ENCODE results near the gene PGA5.
"Not testable (repeated sequence)": the region's sequence is repeated elsewhere in the genome, so short reads cannot be mapped to it uniquely, and the experiment has no call there.

PGA5 gene

DNA sequence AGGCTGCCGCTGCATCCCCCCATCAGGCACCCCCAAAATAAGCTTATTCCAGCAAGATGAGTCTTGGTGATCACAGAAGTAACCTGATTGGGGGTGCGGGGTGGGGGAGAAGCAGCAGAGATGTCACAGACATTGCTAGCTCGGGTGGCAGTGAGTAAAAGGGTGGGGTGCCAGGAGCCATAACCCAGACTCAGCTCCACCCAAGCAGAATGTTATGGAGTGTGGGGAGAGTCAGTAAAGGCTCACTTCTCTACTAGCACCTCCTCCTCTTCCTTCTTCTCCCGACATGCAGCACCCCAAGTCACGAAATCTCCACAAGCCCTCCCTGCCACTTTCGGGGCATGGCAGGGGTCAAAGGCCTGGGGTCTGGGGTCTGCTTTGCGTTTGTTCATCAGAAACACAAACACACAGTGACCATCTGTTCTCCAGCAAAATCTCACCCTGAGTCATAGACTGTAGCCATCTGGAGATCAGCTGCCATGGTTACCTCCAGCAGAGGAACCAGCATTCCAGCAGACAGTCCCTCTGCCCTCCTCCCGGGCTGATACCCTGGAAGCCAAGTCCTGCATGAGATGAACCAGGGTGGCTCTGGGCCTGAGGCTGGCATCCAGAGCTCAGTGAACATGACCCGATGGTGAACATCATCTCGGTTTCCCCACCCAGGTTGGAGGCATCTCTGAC, 14.4 kb upstream of the PGA5 start:
- not testable (repeated sequence) for DNase-seq (ENCODE audit: low read depth)

DNA sequence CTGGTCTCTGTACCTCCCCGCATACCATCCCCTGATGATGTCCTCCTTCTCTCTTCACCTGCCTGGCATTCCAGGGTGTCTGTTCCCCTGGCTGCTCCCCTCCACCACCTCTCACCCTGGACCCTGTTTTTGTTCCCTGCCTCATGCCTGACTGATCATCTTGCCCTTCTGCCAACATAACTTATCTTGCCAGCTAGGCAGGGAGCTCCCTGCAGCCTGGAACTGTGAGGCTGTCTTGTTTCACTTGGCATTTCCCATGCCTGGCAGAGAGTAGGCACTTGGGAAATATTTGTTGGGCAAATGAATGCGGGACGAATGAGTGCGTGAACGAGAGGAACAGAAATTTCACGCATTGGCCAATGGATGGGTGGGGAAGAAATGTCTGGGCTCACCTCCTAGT, 11.5 kb upstream of the PGA5 start:
- DNase-seq (ENCODE audit: low read depth): not testable (repeated sequence)

DNA sequence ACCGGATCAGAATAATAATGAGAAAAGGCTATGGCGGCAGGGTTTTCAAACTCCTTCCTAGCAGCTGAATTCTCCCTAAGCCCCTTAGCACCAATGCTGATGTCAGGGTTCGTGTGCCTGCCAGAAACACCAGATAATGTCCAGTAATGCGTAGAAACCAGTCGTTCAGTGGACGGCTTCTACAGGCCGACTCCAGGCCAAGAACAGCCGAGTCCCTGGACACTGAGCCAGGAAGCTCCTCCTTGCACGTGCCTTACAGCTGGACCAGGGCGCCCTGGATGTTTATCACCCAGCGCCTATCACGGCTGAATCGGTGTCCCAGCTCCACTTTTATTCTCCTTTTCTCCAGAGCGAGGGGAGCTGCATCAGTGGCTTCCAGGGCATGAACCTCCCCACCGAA, 9.9 kb upstream of the PGA5 start:
- DNase-seq (ENCODE audit: low read depth): not testable (repeated sequence)

DNA sequence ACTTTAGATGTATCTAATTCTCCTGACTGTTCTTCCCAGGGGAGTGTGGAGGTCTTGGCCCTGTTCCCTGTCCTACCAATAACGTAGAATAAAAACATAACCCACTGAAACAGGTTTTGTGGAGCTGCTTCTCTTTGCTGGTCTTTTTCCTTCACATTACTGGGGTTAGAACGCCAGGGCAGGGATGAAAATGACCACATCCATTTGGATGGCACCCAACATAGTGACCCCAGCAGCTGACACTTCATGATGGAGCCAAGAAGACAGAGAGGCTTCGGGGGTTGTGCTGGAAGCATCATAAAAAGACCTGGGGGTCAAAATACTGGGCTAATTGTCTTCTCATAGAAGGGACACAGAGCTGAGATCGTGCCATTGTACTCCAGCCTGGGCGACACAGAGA, 9.4 kb upstream of the PGA5 start:
- DNase-seq (ENCODE audit: low read depth): not testable (repeated sequence)

DNA sequence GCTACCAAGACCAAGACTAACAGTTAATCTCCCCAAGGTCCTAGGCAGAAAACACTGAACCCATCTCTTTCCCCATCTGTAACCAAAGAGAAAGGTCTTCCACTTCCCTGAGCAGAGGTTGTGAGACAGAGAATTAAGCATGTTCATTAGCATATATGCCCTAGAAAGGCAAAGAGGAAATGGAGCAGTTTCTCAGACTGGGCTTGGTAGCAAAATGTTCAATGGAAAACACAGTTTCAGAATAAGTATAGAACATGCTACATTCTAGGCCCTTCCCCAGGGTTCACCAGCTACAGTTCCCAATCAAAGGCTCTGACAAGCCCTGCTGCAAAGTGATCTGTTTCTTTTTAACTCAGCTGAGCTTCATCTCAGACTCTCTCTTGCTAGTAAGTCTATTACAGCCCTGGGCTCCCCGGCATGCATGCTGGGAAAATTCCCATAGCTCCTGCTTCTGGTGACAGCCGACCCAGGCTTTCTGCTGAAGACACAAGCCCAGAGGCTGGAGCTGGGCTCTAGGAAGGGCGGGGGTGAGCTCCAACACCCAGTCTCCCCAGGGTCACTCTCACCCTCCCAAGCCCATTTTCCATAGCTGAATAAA, 8.3 kb upstream of the PGA5 start:
- not testable (repeated sequence) for DNase-seq (ENCODE audit: low read depth)

DNA sequence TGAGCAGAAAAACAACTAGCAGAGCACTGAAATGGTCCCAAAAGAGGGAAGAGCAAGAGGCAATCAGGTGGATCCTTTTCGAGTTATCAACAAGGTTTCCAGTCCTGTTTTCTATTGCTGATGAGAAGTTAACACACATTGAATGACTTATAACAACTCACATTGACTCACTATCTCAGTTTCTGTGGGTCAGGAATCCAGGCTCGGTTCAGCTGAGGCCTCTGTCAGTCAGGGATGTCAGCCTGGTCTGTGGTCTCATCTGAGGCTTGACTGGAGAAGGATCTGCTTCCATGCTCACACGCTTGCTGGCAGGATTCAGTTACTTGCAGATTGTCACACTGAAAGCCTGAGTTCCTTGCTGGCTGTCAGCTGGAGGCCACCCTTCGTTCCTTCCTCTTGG, 3.8 kb upstream of the PGA5 start:
- not testable (repeated sequence) for DNase-seq (ENCODE audit: low read depth)

DNA sequence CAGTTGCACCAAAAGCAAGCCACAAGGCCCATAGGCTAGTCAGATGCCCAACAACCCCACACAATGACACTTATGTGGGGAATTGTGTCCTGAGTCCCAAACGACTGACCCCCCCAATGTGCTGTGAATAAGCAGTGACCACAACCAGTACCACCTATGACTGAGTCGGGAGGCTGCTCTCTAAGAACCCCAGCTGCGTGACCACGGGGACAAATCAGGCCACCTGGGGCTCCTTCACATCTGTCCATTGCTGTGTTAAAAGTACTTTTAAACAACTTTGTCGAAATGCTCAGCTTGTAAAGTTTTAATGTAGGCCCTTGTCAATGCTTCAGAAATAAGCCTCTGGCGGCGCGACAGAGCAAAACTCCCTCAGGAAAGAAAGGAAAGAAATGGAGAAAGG, 687 bp upstream of the PGA5 start:
- not testable (repeated sequence) for DNase-seq (ENCODE audit: low read depth)

DNA sequence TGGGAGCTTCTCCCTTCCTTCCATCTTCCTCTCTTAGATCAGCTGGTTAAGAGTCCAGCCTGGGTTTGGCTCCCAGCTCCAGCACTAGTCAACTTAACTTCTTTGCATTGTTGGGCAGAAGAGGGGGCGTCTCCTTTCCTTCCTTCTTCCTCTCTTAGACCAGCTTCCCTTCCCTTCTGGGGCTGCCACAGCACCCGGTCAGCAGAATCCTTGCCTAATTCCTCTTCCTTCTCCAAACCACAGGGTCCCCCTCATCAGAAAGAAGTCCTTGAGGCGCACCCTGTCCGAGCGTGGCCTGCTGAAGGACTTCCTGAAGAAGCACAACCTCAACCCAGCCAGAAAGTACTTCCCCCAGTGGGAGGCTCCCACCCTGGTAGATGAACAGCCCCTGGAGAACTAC, 551 bp downstream of the PGA5 start:
- not testable (repeated sequence) for DNase-seq (ENCODE audit: low read depth)

DNA sequence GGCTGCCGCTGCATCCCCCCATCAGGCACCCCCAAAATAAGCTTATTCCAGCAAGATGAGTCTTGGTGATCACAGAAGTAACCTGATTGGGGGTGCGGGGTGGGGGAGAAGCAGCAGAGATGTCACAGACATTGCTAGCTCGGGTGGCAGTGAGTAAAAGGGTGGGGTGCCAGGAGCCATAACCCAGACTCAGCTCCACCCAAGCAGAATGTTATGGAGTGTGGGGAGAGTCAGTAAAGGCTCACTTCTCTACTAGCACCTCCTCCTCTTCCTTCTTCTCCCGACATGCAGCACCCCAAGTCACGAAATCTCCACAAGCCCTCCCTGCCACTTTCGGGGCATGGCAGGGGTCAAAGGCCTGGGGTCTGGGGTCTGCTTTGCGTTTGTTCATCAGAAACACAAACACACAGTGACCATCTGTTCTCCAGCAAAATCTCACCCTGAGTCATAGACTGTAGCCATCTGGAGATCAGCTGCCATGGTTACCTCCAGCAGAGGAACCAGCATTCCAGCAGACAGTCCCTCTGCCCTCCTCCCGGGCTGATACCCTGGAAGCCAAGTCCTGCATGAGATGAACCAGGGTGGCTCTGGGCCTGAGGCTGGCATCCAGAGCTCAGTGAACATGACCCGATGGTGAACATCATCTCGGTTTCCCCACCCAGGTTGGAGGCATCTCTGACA, 4.4 kb downstream of the PGA5 start:
- not testable (repeated sequence) for DNase-seq (ENCODE audit: low read depth)

DNA sequence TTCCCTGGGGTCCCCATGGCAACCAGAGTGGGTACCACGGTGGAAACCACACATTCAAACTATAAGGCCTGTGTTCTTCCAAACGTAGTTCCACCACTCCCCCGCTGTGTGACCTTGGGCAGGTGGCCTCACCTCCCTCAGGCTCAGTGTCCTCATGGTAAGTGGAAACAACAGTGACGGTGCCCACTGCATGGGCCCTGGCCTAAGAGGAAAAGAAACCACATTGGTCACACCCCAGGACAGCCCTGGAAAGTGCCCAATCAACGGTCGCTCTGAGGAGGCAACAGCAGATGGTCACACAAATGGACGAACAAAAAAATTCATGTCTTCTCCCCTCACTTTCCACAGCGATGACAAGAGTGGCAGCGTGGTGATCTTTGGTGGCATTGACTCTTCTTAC, 7.1 kb downstream of the PGA5 start:
- not testable (repeated sequence) for DNase-seq (ENCODE audit: low read depth)

DNA sequence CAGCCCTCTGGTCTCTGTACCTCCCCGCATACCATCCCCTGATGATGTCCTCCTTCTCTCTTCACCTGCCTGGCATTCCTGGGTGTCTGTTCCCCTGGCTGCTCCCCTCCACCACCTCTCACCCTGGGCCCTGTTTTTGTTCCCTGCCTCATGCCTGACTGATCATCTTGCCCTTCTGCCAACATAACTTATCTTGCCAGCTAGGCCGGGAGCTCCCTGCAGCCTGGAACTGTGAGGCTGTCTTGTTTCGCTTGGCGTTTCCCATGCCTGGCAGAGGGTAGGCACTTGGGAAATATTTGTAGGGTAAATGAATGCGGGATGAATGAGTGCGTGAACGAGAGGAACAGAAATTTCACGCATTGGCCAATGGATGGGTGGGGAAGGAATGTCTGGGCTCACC, 8.2 kb downstream of the PGA5 start:
- DNase-seq (ENCODE audit: low read depth): not testable (repeated sequence)

DNA sequence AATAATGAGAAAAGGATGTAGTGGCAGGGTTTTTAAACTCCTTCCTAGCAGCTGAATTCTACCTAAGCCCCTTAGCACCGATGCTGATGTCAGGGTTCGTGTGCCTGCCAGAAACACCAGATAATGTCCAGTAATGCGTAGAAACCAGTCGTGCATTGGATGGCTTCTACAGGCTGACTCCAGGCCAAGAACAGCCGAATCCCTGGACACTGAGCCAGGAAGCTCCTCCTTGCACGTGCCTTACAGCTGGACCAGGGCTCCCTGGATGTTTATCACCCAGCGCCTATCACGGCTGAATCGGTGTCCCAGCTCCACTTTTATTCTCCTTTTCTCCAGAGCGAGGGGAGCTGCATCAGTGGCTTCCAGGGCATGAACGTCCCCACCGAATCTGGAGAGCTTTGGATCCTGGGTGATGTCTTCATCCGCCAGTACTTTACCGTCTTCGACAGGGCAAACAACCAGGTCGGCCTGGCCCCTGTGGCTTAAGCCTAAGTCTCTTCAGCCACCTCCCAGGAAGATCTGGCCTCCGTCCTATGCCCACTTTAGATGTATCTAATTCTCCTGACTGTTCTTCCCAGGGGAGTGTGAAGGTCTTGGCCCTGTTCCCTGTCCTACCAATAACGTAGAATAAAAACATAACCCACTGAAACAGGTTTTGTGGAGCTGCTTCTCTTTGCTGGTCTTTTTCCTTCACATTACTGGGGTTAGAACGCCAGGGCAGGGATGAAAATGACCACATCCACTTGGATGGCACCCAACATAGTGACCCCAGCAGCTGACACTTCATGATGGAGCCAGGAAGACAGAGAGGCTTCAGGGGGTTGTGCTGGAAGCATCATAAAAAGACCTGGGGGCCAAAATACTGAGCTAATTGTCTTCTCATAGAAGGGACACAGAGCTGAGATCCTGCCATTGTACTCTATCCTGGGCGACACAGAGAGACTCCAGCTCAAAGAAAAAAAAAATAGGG, 10.1 kb downstream of the PGA5 start:
- DNase-seq (ENCODE audit: low read depth): not testable (repeated sequence)

DNA sequence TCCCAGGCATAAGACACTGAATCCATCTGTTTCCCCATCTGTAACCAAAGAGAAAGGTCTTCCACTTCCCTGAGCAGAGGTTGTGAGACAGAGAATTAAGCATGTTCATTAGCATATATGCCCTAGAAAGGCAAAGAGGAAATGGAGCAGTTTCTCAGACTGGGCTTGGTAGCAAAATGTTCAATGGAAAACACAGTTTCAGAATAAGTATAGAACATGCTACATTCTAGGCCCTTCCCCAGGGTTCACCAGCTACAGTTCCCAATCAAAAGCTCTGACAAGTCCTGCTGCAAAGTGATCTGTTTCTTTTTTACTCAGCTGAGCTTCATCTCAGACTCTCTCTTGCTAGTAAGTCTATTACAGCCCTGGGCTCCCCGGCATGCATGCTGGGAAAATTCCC, 11.4 kb downstream of the PGA5 start:
- DNase-seq (ENCODE audit: low read depth): not testable (repeated sequence)

DNA sequence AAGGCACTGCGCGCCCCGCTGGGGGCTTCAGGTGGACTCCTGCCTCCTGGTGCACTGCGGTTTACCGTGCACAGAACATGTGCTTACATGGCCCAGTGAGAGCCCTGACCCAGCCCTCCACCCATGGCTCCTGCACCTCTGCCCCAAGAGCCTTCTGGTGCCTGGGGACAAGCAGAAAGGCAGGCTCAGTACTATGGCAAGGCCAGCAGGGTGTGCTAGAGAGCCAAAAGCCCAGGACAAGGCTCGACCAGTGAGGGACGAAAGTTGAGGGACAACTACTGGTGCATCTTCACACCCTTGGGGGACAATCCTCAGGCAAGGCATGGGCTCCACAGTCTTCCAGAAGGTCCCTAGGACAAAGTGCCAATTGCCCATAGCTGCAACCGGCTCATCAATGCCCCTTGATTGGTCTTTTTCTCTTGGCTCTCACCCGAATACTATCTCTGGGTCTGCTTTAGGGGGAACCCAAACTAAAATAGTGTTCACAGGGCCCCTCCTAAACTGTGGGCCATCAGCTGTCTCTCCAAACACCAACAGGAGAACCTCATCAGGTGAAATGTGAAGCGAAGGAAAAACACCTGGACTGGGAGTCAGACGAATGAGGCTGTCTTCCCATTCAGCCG, 13.5 kb downstream of the PGA5 start:
- DNase-seq (ENCODE audit: low read depth): peak; percentile 59

DNA sequence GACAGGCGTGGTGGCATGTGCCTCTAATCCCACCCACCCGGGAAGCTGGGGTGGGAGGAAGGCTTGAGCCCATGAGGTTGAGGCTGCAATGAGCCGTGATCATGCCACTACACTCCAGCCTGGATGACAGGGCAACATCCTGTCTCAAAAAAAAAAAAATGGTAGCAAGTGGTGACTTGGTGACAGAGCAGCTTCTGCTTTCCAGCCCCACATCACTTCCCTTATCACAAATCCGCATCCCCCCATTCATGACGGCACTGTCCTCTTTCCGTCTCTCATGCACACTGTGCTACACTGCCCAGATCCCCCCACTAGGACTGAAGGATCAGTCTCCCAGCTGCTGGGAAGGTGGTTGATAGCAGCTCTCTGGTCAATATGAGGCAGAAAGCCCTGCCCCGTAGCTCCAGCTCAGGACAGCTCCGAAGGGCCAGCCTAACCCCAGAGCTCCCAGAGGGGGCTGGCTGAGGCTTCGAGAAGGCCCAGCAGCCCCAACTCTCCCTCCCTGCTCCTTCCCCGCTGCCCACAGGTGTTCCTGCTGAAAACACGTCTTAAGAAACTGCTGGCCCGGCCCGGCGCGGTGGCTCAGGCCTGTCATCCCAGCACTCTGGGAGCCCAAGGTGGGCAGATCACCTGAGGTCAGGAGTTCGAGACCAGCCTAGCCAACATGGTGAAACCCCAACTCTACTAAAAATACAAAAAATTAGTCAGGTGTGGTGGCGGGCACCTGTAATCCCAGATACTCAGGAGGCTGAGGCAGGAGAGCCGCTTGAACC, 15.9 kb downstream of the PGA5 start:
- DNase-seq (ENCODE audit: low read depth): no peak

DNA sequence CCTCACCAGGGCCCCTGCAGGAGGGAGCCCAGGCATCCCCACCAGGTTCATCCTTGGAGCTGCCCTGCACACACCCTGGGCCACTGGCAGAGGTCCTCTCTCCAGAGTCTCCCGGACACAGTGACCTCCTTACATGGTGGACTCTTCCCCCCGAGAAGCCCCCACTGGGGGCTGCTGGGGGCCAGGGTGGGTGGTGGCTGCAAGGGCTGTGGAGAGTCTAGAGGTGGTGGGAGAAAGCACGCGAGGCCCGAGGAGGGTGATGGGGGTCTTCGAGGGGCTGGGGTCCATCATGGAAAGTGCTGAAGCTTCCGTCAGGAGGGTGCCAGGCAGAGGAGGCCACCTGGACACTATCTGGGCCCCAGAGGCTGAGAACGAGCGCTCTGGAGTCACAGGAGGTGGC, 17.6 kb downstream of the PGA5 start:
- DNase-seq (ENCODE audit: low read depth): no peak

DNA sequence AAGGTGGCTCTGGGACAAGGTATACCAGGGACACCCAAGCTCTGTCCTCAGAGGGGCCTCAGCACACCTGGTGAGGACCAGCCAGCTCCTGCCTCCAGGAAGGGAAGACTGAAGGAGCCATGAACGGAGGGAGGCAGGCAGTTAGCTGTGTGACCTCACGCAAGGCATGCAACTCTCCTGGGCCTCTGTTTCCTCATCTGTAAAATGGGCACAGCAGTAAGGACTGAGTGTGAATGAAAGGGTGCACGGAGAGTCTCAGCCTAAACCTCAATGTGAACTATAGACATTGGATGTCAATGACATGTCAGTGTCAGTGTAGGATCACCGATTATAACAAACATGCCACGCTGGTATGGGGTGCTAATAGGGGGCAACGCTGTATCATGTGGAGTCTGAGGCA, 18.4 kb downstream of the PGA5 start:
- DNase-seq (ENCODE audit: low read depth): no peak

DNA sequence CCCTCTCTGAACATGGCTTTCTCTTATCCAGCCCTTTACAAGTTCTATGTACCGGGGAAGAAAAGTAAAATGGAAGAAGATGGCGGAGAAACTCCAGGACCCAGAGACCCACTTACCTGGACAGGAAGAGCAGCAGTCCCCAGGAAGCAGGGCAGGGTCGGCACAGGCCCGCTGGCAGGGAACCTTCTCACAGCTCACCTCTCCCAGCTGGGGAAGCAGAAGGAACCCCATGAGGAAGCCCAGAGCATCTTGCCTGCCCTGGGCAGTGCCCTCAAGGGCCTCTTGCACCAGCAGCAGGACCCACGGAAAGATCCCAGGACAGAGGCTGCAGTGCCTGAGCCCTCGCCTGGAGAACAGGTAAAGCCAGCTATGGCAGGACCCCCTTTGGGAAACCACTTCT, 23.4 kb downstream of the PGA5 start:
- no peak for DNase-seq (ENCODE audit: low read depth)

DNA sequence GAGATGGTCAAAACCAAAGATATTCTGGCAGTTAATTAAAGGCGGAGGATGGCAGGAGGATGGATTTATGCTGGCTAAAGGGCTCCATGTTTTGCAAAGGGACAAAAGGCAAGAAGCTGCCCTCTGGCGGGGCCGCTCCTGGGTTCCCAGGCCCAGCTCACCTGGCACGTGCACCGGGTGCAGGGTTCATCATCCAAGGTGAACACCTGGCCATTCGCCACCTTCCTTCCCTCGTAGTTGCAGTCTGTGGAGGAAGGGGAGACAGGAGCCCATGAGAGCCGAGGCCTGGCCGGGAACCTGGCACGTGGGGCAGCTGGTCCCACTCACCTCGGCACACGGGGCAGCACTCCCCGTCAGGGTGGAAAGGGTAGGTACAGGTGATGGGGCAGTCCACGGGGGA, 23.8 kb downstream of the PGA5 start:
- no peak for DNase-seq (ENCODE audit: low read depth)

DNA sequence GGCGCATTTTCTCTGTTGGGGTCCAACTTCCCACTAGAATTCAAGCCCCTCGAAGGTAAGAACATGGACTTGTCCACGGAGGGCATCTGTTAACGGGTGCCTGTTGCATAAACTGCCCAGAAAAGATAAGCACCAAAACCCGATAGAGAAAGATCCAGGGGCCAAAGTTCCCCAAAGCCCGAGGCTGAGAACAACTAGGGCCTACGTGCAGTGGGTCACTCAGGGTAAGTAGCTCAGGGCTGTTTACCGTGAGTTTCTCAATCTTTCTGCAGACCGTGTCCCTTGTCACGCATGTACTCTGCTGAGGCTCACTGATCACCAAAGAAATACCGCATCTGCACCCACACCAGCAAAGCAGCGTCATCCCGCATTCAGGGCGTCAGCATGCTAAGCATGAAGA, 24.4 kb downstream of the PGA5 start:
- DNase-seq (ENCODE audit: low read depth): no peak

DNA sequence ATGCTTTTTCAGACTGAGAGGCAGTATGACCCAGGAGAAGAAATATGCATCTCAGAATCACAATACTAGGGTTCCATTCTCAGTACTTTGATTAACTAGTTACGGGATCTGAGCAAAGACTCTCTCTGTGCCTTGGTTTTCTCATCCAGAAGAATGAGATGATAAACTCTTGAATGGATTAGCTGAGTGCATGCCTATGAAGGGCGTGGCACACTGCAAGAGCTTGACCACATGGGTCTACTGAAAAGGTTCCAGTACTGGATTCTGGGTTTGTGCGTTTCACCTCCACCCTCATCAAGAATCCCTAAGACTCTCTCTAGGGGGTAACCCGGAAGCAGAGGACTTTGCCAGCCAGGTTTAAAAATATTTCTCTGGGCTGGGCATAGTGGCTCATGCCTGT, 25.6 kb downstream of the PGA5 start:
- DNase-seq (ENCODE audit: low read depth): peak; percentile 56

Data from iris pigment epithelial cell (primary cell).